ENCODE measurements around the gene RYR1. TPM values are rescaled to one million over a fixed set of nuclear protein-coding genes. Genes with fewer than 3 reads are reported as not detected.
"Not testable (repeated sequence)": the region's sequence is repeated elsewhere in the genome, so short reads cannot be mapped to it uniquely, and the experiment has no call there.

The RYR1 gene
- total RNA-seq, 1 experiment from 2014 or later = 19.1 TPM

DNA sequence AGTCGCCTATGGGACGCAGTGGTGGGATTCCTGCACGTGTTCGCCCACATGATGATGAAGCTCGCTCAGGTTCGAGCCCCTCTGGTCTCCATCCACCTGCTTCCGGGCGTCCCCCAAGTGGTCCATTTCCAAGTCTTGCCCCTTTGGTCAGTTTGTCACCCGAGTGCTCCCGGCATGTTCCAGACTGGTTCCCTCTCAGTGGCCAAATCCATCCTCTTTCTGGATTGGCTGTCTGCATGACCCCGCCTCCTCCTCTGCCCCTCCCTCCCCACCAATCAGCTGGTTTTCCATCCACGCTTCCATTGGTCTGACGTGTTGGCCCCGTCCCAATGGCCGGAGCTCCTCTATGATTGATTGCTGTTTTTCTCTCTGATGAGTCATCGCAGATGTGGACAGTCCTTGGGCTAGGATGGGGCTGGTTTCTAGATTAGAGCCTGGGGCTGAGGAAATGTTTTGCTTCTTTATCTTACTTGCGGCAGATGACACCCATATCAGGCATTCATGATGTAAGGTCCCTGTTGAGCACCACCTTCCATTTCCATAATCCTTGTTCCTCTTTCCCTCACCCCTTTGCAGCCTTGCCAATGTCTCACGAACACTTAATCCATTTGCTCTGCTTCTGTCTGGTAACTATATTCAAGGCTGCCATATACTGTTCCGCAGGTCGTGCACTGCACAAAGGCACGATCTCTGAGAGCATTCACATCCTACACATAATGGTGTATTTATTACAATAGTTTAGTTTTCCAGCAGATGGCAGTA, 110.5 kb downstream of the RYR1 start:
- Histone ChIP-seq H3K27me3 (no peaks in the 10 kb centered on the region), H3K4me3 (no peak overlapping the region), H3K36me3 (peaks cover 33% of the 10 kb centered on the region), H3K27ac (no peak overlapping the region), H3K9me3 (replicated peaks) (no peaks in the 10 kb centered on the region), H3K4me1 (no peaks in the 10 kb centered on the region)
- peak; percentile 62 to 67 for DNase-seq

- Histone ChIP-seq H3K4me3 (no peak overlapping the region), H3K36me3 (peaks cover 31% of the 10 kb centered on the region), H3K27ac (no peak overlapping the region), H3K9me3 (replicated peaks) (no peaks in the 10 kb centered on the region), H3K4me1 (no peaks in the 10 kb centered on the region), H3K27me3 (no peaks in the 10 kb centered on the region)
- DNase-seq = no peak
Measured at GRCh38 chr19:38544569-38545315, 111.3 kb downstream of the RYR1 start.

GRCh38 chr19:38545596-38545995, 112.1 kb downstream of the RYR1 start:
- H3K36me3 ChIP-seq = peaks cover 28% of the 10 kb centered on the region
- no peak overlapping the region for H3K27ac ChIP-seq
- no peak for DNase-seq
- no peaks in the 10 kb centered on the region for H3K4me1 ChIP-seq
- no peaks in the 10 kb centered on the region for H3K9me3 ChIP-seq (replicated peaks)
- no peak overlapping the region for H3K4me3 ChIP-seq
- H3K27me3 ChIP-seq = no peaks in the 10 kb centered on the region

DNA sequence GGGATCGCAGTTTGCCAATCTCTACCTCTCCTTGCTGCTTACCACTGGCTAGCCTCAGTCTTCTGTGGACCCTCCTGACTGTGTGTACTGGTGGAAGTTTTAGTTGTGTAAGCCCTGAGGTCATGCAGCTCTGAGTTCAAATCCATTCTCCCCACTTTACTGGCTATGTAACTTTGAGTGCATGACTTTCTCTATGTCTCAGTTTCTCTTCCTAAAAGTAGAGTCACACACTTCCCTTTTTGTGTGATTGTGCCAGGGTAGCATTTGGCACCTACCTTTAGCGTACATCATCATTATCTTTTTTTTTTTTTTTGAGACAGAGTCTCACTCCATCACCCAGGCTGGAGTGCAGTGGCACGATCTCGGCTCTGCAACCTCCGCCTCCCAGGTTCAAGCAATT, 113.9 kb downstream of the RYR1 start:
- H3K27ac ChIP-seq = no peak overlapping the region
- H3K4me1 ChIP-seq = no peaks in the 10 kb centered on the region
- H3K4me3 ChIP-seq = no peak overlapping the region
- no peaks in the 10 kb centered on the region for H3K27me3 ChIP-seq
- H3K36me3 ChIP-seq = peaks cover 35% of the 10 kb centered on the region
- H3K9me3 ChIP-seq (replicated peaks) = no peaks in the 10 kb centered on the region
- no peak for DNase-seq

- peaks cover 38% of the 10 kb centered on the region for H3K36me3 ChIP-seq
- no peak overlapping the region for H3K27ac ChIP-seq
- DNase-seq = no peak
- H3K27me3 ChIP-seq = no peaks in the 10 kb centered on the region
- no peaks in the 10 kb centered on the region for H3K9me3 ChIP-seq (replicated peaks)
- no peak overlapping the region for H3K4me3 ChIP-seq
- no peaks in the 10 kb centered on the region for H3K4me1 ChIP-seq
Measured at GRCh38 chr19:38549061-38549460, 115.6 kb downstream of the RYR1 start.

- Histone ChIP-seq H3K4me1 (no peaks in the 10 kb centered on the region), H3K4me3 (no peak overlapping the region), H3K9me3 (replicated peaks) (no peaks in the 10 kb centered on the region), H3K36me3 (peaks cover 37% of the 10 kb centered on the region), H3K27me3 (no peaks in the 10 kb centered on the region), H3K27ac (no peak overlapping the region)
- DNase-seq = no peak
Measured at GRCh38 chr19:38549942-38550341, 116.5 kb downstream of the RYR1 start.

GRCh38 chr19:38550376-38550775, 116.9 kb downstream of the RYR1 start:
- Histone ChIP-seq H3K36me3 (peaks cover 37% of the 10 kb centered on the region), H3K27me3 (no peaks in the 10 kb centered on the region), H3K4me3 (no peak overlapping the region), H3K27ac (no peak overlapping the region), H3K9me3 (replicated peaks) (no peaks in the 10 kb centered on the region), H3K4me1 (no peaks in the 10 kb centered on the region)
- no peak for DNase-seq

DNA sequence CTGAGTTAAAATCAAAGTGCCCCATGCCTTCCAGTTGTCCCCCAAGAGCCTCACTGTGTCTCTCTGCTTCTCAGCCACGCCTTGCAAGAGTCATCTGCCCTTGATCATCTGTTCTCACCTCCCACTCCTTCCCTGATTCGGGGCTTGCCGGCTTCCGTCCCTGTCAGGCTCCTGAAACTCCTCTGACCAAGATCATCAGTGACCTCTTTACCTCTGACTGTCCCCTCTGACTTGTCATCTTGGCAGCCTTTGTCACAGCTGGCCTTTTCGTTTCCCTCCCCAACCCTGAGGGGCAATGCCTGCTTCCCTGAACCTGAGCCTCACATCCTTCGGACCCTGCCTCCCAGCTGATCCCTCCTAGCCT, 117.9 kb downstream of the RYR1 start:
- H3K27ac ChIP-seq = no peak overlapping the region
- DNase-seq = no peak
- no peaks in the 10 kb centered on the region for H3K27me3 ChIP-seq
- H3K4me3 ChIP-seq = no peak overlapping the region
- H3K9me3 ChIP-seq (replicated peaks) = no peaks in the 10 kb centered on the region
- peaks cover 42% of the 10 kb centered on the region for H3K36me3 ChIP-seq
- no peaks in the 10 kb centered on the region for H3K4me1 ChIP-seq

GRCh38 chr19:38553239-38553638, 119.7 kb downstream of the RYR1 start:
- H3K27me3 ChIP-seq; DNase-seq; H3K4me1 ChIP-seq; H3K4me3 ChIP-seq; H3K9me3 ChIP-seq (replicated peaks); H3K27ac ChIP-seq: not testable (repeated sequence)
- peaks cover 50% of the 10 kb centered on the region for H3K36me3 ChIP-seq

- no peak for DNase-seq
- H3K36me3 ChIP-seq = peaks cover 48% of the 10 kb centered on the region
- no peak overlapping the region for H3K27ac ChIP-seq
- no peaks in the 10 kb centered on the region for H3K9me3 ChIP-seq (replicated peaks)
- H3K27me3 ChIP-seq = no peaks in the 10 kb centered on the region
- no peaks in the 10 kb centered on the region for H3K4me1 ChIP-seq
- no peak overlapping the region for H3K4me3 ChIP-seq
Measured at GRCh38 chr19:38554676-38555141, 121.2 kb downstream of the RYR1 start.

- DNase-seq = no peak
- H3K27ac ChIP-seq = no peak overlapping the region
- H3K27me3 ChIP-seq = no peaks in the 10 kb centered on the region
- no peaks in the 10 kb centered on the region for H3K4me1 ChIP-seq
- peaks cover 48% of the 10 kb centered on the region for H3K36me3 ChIP-seq
- no peak overlapping the region for H3K4me3 ChIP-seq
- H3K9me3 ChIP-seq (replicated peaks) = no peaks in the 10 kb centered on the region
Measured at GRCh38 chr19:38555200-38555599, 121.7 kb downstream of the RYR1 start.

DNA sequence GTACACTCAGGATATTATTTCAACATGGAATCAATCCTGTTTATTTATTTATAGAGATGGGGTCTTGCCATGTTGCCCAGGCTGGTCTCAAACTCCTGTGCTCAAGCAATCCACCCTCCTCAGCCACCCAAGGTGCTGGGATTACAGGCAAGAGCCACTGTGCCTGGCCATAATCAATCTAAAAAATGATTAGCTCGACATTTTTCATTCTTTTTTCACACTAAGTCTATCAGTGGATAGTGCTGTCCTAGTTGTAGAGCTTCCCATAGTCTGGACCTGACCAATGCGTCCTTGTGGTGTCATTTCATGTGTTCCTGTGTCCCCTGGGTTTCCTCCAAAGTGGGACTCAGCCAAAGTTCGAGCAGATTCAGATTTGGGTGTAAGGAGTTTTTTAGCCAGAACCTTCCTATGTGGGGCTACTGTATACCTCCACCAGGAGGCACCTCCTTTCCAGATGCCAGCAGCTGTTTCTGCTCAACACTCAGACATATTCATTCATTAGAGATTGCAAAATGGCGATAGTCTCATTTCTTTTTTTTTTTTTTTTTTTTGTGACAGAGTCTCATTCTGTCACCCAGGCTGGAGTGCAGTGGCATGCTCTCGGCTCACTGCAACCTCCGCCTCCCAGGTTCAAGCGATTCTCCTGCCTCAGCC, 123.2 kb downstream of the RYR1 start:
- Histone ChIP-seq H3K27ac (no peak overlapping the region), H3K4me1 (no peaks in the 10 kb centered on the region), H3K4me3 (no peak overlapping the region), H3K9me3 (replicated peaks) (no peaks in the 10 kb centered on the region), H3K27me3 (no peaks in the 10 kb centered on the region), H3K36me3 (peaks cover 47% of the 10 kb centered on the region)
- DNase-seq = no peak

DNA sequence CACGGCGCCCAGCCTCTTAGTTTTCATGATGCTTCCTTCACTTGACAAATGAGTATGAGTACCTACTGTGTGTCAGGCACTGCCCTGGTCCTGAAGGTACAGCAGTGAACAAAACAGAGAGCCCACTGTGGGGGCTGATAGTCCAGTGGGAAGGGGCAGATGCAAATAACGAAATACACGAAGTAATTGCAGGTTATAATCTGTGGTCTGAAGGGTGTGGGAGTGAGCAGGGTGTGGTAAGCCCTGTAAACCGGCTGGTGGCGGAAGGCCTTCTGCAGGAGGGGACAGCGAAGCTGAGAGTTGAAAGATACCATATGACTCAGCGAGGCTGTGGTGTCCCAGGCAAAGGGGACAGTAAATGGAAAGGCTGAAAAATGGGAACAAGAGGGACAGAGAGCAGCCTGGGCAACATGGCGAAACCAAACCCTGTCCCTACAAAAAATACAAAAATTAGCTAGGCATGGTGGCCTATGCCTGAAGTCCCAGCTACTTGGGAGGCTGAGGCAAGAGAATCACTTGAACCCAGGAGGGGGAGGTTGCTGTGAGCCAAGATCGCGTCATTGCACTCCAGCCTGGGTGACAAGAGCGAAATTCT, 123.8 kb downstream of the RYR1 start:
- Histone ChIP-seq H3K4me1 (no peaks in the 10 kb centered on the region), H3K27me3 (no peaks in the 10 kb centered on the region), H3K9me3 (replicated peaks) (no peaks in the 10 kb centered on the region), H3K27ac (no peak overlapping the region), H3K4me3 (no peak overlapping the region), H3K36me3 (peaks cover 47% of the 10 kb centered on the region)
- no peak for DNase-seq

- DNase-seq, H3K27me3 ChIP-seq: not testable (repeated sequence)
- H3K36me3 ChIP-seq = peaks cover 51% of the 10 kb centered on the region
Measured at GRCh38 chr19:38558933-38559332, 125.4 kb downstream of the RYR1 start.

More at GRCh38 chr19:38558933-38559332, 125.4 kb downstream of the RYR1 start:
- H3K4me3 ChIP-seq; H3K27ac ChIP-seq; H3K4me1 ChIP-seq; H3K9me3 ChIP-seq (replicated peaks): not testable (repeated sequence)
